H1 (cell line): ENCODE data around the gene BRCA2. TPM values are rescaled to one million over a fixed set of nuclear protein-coding genes. Genes with fewer than 3 reads are reported as not detected.

ENCODE experiments used
- CTCF ChIA-PET: fragments of 300-600 bp; sonication (Branson Sonifier 250); formaldehyde crosslinking; loops from one replicate; lab custom pipeline; 2021; ENCODE audit not compliant: partially characterized antibody; lab: Charles Lee
- POLR2A ChIA-PET: fragments of 300-600 bp; sonication (Branson Sonifier 250); formaldehyde crosslinking; loops from one replicate; lab custom pipeline; 2021; ENCODE audit warnings: inconsistent platforms; ENCODE audit not compliant: partially characterized antibody; lab: Charles Lee
- DNase-seq, 2 experiments: peaks; one replicate each; pipeline versions ENCODE4 v3.0.0 to v3.0.0-alpha.2; 2010 to 2022; ENCODE audit warnings: low spot score in 2 of 2, low read depth in 1 of 2, mixed read lengths in 1 of 2
- FAIRE-seq: peaks from 2 replicates; lab custom pipeline; 2011; peaks lifted over from hg19 to GRCh38; lab: Jason Lieb, UNC
- H2AFZ ChIP-seq: 2 replicates; pipeline ENCODE4 v1.8.1; 2012; ENCODE audit warnings: low read length, inconsistent platforms
- H2AK5ac ChIP-seq: 2 replicates; pipeline ENCODE4 v1.6.1; 2013; ENCODE audit warnings: low read depth, low read length
- H2BK120ac ChIP-seq: replicated peaks from 2 replicates; pipeline ENCODE3; 2013; ENCODE audit warnings: low read depth, low read length, inconsistent platforms
- H2BK12ac ChIP-seq: 2 replicates; pipeline ENCODE4 v1.6.1; 2013; ENCODE audit warnings: low read depth, low read length
- H2BK15ac ChIP-seq: 2 replicates; pipeline ENCODE4 v1.6.1; 2013; ENCODE audit warnings: low read length
- H2BK20ac ChIP-seq: 2 replicates; pipeline ENCODE4 v1.6.1; 2013; ENCODE audit warnings: low read length
- H2BK5ac ChIP-seq: 2 replicates; pipeline ENCODE4 v1.6.1; 2013; ENCODE audit warnings: low read depth, low read length
- H3K14ac ChIP-seq: 2 replicates; pipeline ENCODE4 v1.6.1; 2013; ENCODE audit warnings: inconsistent platforms; ENCODE audit not compliant: insufficient read length
- H3K18ac ChIP-seq: 2 replicates; pipeline ENCODE4 v1.6.1; 2013; ENCODE audit warnings: low read length; ENCODE audit errors: extremely low read depth
- H3K23ac ChIP-seq: 2 replicates; pipeline ENCODE4 v1.6.1; 2013; ENCODE audit warnings: inconsistent platforms; ENCODE audit not compliant: insufficient read length
- H3K23me2 ChIP-seq: 2 replicates; pipeline ENCODE4 v1.6.1; 2013; ENCODE audit warnings: low read depth, low read length
- H3K27ac ChIP-seq: 2 replicates; pipeline ENCODE4 v1.6.1; 2011; ENCODE audit warnings: low read depth, low read length, inconsistent platforms
- H3K27me3 ChIP-seq, 4 experiments: replicated peaks in 1 of 4; 1 replicate in 1 of 4; 2 replicates in 3 of 4; pipeline versions ENCODE4 v1.6.1 to v1.8.1; 2011 to 2013; ENCODE audit warnings: low read length in 3 of 4, mild to moderate bottlenecking in 3 of 4, inconsistent platforms in 2 of 4, mixed read lengths in 2 of 4, moderate library complexity in 1 of 4; ENCODE audit not compliant: control insufficient read depth in 3 of 4, insufficient read depth in 3 of 4; ENCODE audit errors: extremely low read depth in 1 of 4
- H3K36me3 ChIP-seq, 4 experiments: 2 replicates each; pipeline versions ENCODE4 v1.6.1 to v1.8.1; 2011 to 2013; ENCODE audit warnings: mild to moderate bottlenecking in 4 of 4, low read length in 3 of 4, moderate library complexity in 2 of 4, control low read depth in 1 of 4, inconsistent platforms in 1 of 4; ENCODE audit not compliant: insufficient read depth in 4 of 4, control insufficient read depth in 2 of 4
- H3K4ac ChIP-seq: replicated peaks from 2 replicates; pipeline ENCODE3; 2013; ENCODE audit warnings: low read length, low read depth, mixed read lengths, inconsistent platforms; ENCODE audit not compliant: insufficient read length
- H3K4me1 ChIP-seq, 4 experiments: replicated peaks in 1 of 4; 1 replicate in 1 of 4; 2 replicates in 3 of 4; pipeline versions ENCODE4 v1.6.1 to v1.8.1; 2011 to 2013; ENCODE audit warnings: low read length in 3 of 4, inconsistent platforms in 2 of 4, mixed read lengths in 1 of 4; ENCODE audit not compliant: insufficient read depth in 4 of 4, control insufficient read depth in 3 of 4
- H3K4me2 ChIP-seq, 2 experiments: 2 replicates each; pipeline versions ENCODE4 v1.6.1 to v1.8.1; 2011 to 2013; ENCODE audit warnings: low read depth in 2 of 2, low read length in 2 of 2, control low read depth in 1 of 2, inconsistent platforms in 1 of 2, mild to moderate bottlenecking in 1 of 2; ENCODE audit not compliant: insufficient read depth in 1 of 2
- H3K4me3 ChIP-seq, 4 experiments: fragments of 200-600, 300-600 bp in 1 of 4; sonication (generic), shearing (Covaris generic), sonication (Bioruptor Twin) in 1 of 4; 2 replicates each; pipeline versions ENCODE4 v1.5.1 to v1.8.1; 2011 to 2016; ENCODE audit warnings: low read length in 4 of 4, low read depth in 3 of 4, control low read depth in 2 of 4, inconsistent platforms in 2 of 4, mild to moderate bottlenecking in 2 of 4, mixed read lengths in 1 of 4, moderate library complexity in 1 of 4; ENCODE audit not compliant: insufficient read depth in 2 of 4; ENCODE audit errors: extremely low read depth in 1 of 4
- H3K56ac ChIP-seq: replicated peaks from 2 replicates; pipeline ENCODE3; 2013; ENCODE audit warnings: low read depth, mild to moderate bottlenecking, mixed read lengths, low read length, inconsistent platforms; ENCODE audit not compliant: insufficient read length
- H3K79me1 ChIP-seq: 2 replicates; pipeline ENCODE4 v1.6.1; 2013; ENCODE audit warnings: low read depth, low read length, control low read depth
- H3K79me2 ChIP-seq, 2 experiments: 2 replicates each; pipeline versions ENCODE4 v1.6.1 to v1.8.1; 2012 to 2013; ENCODE audit warnings: low read length in 2 of 2, mild to moderate bottlenecking in 2 of 2, inconsistent platforms in 1 of 2; ENCODE audit not compliant: insufficient read depth in 2 of 2, control insufficient read depth in 1 of 2
- H3K9ac ChIP-seq, 4 experiments: replicated peaks in 1 of 4; 1 replicate in 1 of 4; 2 replicates in 3 of 4; pipeline versions ENCODE4 v1.6.1 to v1.8.1; 2011 to 2013; ENCODE audit warnings: low read depth in 3 of 4, low read length in 3 of 4, control low read depth in 2 of 4, mild to moderate bottlenecking in 2 of 4, moderate library complexity in 2 of 4, inconsistent platforms in 1 of 4; ENCODE audit errors: extremely low read depth in 1 of 4
- H3K9me3 ChIP-seq, 2 experiments: 2 replicates each; pipeline versions ENCODE4 v1.6.1 to v1.8.1; 2012 to 2013; ENCODE audit warnings: mild to moderate bottlenecking in 2 of 2, moderate library complexity in 2 of 2, control low read depth in 1 of 2, inconsistent platforms in 1 of 2, low read depth in 1 of 2, low read length in 1 of 2, mixed read lengths in 1 of 2; ENCODE audit not compliant: insufficient read depth in 2 of 2
- H4K20me1 ChIP-seq, 2 experiments: replicated peaks in 1 of 2; 2 replicates each; pipeline versions ENCODE3 to v1.8.1; 2011 to 2013; ENCODE audit warnings: inconsistent platforms in 2 of 2, low read length in 2 of 2, mild to moderate bottlenecking in 1 of 2; ENCODE audit not compliant: insufficient read depth in 2 of 2, control insufficient read depth in 1 of 2
- H4K5ac ChIP-seq: 2 replicates; pipeline ENCODE4 v1.6.1; 2013; ENCODE audit warnings: low read length, low read depth, mixed read lengths, inconsistent platforms; ENCODE audit not compliant: insufficient read length
- H4K8ac ChIP-seq: 2 replicates; pipeline ENCODE4 v1.8.0; 2013; ENCODE audit warnings: mild to moderate bottlenecking, moderate library complexity, low read length, inconsistent platforms; ENCODE audit not compliant: insufficient read depth; ENCODE audit errors: extremely low read depth
- H4K91ac ChIP-seq: replicated peaks from 2 replicates; pipeline ENCODE3; 2013; ENCODE audit warnings: low read length, mixed read lengths, inconsistent platforms; ENCODE audit not compliant: insufficient read length
- BCL11A ChIP-seq, 2 experiments: IDR thresholded peaks; one replicate each; pipeline ENCODE4 v1.6.1; 2011; ENCODE audit warnings: low read depth in 2 of 2, low read length in 2 of 2, mild to moderate bottlenecking in 2 of 2
- CBX5 ChIP-seq: fragments of 300-800, 300-1000 bp; sonication (generic); IDR thresholded peaks from 2 replicates; pipeline ENCODE4 v1.7.1; 2016; ENCODE audit warnings: antibody characterized with exemption, low read length, low read depth
- NRF1 ChIP-seq: IDR thresholded peaks from 2 replicates; pipeline ENCODE4 v1.6.1; 2011; ENCODE audit warnings: mild to moderate bottlenecking, low read depth, low read length, improper control_type of control experiment
- polyA plus RNA-seq, 7 experiments: library from polyadenylated mRNA; depleted of rRNA in 3 of 7; stranded (reverse) in 5 of 7; unstranded in 2 of 7; fragments of >200 nt in 5 of 7; fragments of 200-250 nt in 2 of 7; gene quantifications; 1 replicate in 5 of 7; 2 replicates in 1 of 7; 4 replicates in 1 of 7; pipeline versions ENCODE4 v1.2.1 to v1.2.3, GENCODE V29; 2011 to 2013; ENCODE audit warnings: missing spikeins in 2 of 7, mixed read lengths in 2 of 7
- total RNA-seq: library from RNA; stranded (reverse); fragmentation: NEBNext Ultra II Directional; extraction: Animal tissue kit (Norgen Biotek cat#: 25700); gene quantifications from 2 replicates; pipeline ENCODE4 v1.2.1, GENCODE V29; 2021

BRCA2 gene
- total and polyA plus RNA-seq, 2 of the 8 experiments (the other 6 are each of a cell fraction or from before 2014, with no cell fraction given), result 4.2 to 24.9 TPM

GRCh38 chr13:32385410-32385809 is 70.1 kb downstream of the BRCA2 start:
- POLR2A ChIA-PET, result no interaction called here
- DNase-seq, result no peak
- no peak for FAIRE-seq

More at GRCh38 chr13:32385410-32385809, 70.1 kb downstream of the BRCA2 start:
- Histone ChIP-seq H4K91ac (no peak overlapping the region), H4K20me1 (peaks cover 0 to 2% of the 10 kb centered on the region in 2 experiments), H2BK12ac (no peak overlapping the region), H2AFZ (no peak overlapping the region), H3K9me3 (no peaks in the 10 kb centered on the region), H3K79me2 (no peaks in the 10 kb centered on the region), H3K18ac (no peak overlapping the region), H3K4me2 (no peak overlapping the region), H3K79me1 (no peaks in the 10 kb centered on the region), H2AK5ac (no peak overlapping the region), H3K23ac (no peak overlapping the region), H3K14ac (no peak overlapping the region), H3K56ac (no peak overlapping the region), H3K27me3 (no peaks in the 10 kb centered on the region), H3K36me3 (peaks cover 6 to 15% (median 14%) of the 10 kb centered on the region in 4 experiments; a peak in 6 of 8 replicates), H2BK20ac (no peak overlapping the region), H2BK15ac (no peak overlapping the region), H3K4ac (no peak overlapping the region), H2BK120ac (no peak overlapping the region), H3K27ac (no peak overlapping the region), H2BK5ac (no peak overlapping the region), H4K5ac (no peak overlapping the region), H3K4me1 (no peaks in the 10 kb centered on the region), H3K4me3 (no peak overlapping the region), H4K8ac (no peak overlapping the region), H3K9ac (no peak overlapping the region), H3K23me2 (no peaks in the 10 kb centered on the region)
- CTCF ChIA-PET, result interaction anchor here (0.8 kb wide), 2 partner anchors 10 to 991 kb away, joined by 3 read pairs; no protein-coding TSS in a partner anchor
- TF ChIP-seq NRF1, result no peak
- TF ChIP-seq BCL11A (IDR thresholded peaks at IDR 0.05; ENCODE audit: low read depth in 2 of 2, low read length in 2 of 2), result no peak
- TF ChIP-seq CBX5, result no peak
